ENCODE data around the gene CDHR1.

CDHR1 gene

DNA sequence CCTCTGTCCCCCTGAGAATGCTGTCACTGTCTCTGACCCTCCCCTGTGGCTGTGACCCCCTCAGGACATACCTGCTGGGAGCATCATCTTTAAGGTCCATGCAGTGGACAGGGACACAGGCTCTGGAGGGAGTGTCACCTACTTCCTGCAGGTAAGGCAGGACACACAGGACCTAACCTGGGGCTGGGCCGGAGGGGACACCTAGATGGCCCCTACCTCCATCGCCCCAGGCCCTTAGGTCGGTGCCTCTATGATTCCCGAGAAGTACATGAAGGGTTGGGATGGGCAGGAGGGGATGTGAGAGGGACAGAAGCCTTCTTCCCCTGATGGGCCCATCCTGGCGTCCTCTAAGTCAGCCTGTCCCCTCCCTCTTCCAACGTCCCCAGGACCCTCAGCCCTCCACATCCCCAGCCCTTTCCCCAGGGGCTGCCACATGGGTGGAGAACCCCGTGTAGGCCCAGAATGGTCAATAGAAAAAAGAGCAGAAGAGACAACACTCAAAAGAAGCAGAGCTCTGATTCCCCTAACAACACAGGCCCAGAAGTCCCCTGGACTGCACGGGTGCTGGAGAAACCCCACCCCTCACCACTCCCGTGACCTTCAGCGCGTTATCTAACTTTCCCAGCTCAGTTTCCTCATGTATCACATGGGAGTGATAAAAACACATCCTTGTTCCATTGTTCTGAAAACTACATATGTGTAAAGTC lies 6.4 kb downstream of the CDHR1 start:
- no peak for DNase-seq (ENCODE audit: low read depth in 2 of 2)

DNA sequence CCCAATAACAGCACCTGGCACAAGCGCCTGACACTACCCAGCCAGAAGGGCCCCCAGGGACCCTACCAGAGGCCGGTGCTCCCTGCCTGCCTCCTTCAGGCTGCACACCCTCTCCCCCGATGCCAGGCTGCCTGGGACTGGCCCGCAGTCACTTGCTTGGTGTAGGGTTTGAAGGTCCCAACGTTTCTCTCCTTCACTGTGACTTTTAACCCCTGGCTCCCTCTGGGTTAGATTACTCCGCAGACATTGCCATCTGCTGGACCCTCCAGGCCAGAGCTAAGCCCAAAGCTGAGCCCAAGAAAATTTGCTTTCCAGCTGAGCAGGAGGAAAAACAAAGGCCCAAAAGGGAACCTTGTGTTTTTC lies 6.9 kb downstream of the CDHR1 start:
- DNase-seq (ENCODE audit: low read depth in 2 of 2), result no peak

DNA sequence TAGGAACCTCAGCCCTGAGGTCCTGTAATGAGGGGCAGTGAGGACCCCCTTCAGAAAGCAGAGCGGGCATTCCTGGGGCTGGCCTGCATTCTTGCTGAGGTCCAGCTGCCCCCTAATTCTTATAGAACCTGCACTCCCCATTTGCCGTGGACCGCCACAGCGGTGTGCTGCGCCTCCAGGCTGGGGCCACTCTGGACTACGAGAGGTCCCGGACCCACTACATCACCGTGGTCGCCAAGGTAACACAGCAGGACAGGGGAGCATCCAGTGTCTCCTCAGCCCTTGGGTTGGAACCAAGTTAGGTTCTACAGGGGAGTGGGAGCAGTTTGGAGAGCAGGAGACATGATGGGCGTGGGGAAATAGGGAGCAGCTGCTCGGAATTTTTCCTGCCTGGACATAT lies 7.3 kb downstream of the CDHR1 start:
- no peak for DNase-seq (ENCODE audit: low read depth in 2 of 2)

DNA sequence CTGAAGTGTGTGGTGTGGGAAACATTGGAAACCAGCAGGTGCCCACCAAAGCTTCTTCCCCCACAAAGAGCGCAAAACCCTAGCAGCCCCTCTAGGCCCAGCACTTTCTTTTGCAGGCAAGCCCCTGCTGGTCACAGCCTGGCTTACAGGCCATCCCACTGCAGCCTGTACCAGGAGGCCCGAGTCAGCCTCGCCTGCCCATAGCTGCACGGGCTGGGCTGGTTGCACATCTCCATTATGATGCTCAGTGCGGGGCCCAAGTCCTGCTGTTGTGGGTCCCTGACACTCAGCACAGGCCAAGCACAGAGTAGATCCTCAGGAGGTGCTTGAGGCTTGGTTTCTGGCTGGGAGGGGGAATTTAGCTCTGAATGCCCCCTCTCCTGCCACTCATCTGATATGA lies 8.0 kb downstream of the CDHR1 start:
- DNase-seq (ENCODE audit: low read depth in 2 of 2), result no peak

DNA sequence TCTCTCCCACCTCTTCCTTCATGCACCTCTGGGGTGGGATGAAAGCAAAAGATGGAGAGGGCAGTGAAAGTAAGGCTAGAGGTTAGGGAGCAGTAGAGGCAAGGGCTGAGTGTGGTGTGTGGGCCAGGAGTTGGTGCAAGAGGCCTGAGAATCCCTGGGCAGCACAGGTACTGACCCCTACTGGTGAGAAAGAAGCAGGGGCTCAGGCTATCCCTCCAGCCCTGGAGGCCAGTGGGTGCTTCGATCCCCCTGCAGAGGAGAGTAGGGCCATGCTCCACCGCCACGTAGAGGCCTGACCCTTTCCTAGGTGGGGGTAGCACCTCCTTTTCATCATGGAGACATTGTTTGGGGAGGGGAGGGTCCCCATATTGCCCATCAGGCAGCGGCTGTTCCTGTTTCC lies 9.8 kb downstream of the CDHR1 start:
- DNase-seq (ENCODE audit: low read depth in 2 of 2), result no peak

GRCh38 chr10:84204610-84205009 lies 10.3 kb downstream of the CDHR1 start:
- no peak for DNase-seq (ENCODE audit: low read depth in 2 of 2)

DNA sequence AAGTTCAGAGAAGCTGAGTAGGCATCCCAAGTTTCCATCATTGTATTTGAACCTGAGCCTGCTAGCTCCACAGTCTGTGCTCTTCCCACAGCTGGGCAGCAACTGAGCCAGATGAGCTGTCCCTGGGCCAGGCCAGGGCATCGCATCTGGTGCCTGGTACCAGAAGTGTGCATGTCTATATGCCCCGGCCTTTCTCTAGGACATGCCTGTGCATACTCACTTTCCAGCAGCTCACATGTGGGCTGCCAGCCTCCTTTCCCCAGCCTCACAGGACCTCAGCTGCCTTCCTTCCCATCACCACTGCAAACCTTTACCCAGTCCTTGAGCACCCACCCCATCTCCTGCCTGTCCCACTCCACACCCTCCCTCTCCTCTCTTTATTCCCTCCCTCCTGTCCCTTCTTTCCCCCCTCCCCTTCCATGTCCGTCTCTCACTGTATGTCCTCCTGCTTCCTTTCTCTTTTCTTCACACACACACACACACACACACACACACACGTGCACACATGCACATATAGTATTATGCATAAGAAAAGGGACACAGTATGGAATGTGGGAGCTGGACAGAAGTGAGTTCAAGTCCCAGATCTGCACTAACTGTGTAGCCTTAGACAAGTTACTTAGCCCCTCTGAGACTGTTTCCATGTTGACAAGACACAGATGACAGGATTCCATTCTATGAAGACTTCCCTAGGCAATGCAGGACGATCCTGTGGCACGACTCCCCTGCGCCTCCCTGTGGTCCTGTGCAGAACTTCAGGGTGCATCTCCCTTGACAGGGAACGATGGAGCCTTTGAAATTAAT lies 10.9 kb downstream of the CDHR1 start:
- peak; percentile 29 to 44 for DNase-seq (ENCODE audit: low read depth in 2 of 2)

GRCh38 chr10:84205853-84206525 lies 11.7 kb downstream of the CDHR1 start:
- no peak for DNase-seq (ENCODE audit: low read depth in 2 of 2)

- DNase-seq (ENCODE audit: low read depth in 2 of 2), result no peak
These were observed 13.7 kb downstream of the CDHR1 start for GRCh38 chr10:84208023-84208422.

DNA sequence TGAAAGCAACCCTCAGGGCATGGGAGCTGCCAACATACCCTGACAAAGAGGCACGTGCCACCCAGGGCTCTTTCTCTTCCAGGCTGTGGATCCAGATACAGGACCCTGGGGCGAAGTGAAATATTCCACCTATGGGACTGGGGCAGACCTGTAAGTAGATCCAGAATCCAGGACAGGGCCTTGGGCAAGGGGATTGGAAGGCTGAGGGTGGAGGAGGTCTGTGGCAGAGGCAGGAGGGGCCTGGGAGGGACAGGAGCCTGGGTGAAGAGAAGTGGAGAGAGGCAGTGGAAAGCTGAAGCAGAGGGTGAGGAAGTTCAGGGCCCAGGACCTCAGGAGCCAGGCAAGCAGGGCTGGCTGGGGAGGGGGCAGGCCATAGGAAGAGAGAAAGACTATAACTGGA lies 17.2 kb downstream of the CDHR1 start:
- DNase-seq (ENCODE audit: low read depth in 2 of 2), result no peak

DNA sequence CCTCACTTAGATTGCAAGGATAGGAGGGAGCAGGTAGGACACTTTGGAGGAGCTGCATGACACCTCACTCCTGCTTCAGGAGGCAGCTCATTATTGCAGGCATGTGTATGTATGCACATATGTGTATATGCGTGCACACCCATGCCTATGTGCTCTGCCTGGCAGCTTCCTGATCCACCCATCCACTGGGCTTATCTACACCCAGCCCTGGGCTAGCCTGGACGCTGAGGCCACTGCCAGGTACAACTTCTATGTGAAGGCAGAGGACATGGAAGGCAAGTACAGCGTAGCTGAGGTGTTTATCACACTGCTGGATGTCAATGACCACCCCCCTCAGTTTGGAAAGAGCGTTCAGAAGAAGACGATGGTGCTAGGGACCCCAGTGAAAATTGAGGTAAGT lies 17.7 kb downstream of the CDHR1 start:
- no peak for DNase-seq (ENCODE audit: low read depth in 2 of 2)

DNA sequence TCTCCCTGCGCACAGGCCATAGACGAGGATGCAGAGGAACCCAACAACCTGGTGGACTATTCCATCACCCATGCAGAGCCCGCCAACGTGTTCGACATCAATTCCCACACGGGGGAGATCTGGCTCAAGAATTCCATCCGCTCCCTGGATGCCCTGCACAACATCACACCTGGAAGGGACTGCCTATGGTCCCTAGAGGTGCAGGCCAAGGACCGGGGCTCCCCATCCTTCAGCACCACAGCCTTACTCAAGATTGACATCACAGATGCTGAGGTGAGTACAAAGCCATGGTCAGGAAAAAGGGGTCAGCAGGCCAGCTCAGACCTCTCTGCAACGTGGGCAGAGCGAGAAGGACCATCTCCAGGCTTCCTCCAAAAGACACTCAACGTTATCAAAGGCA lies 18.7 kb downstream of the CDHR1 start:
- no peak for DNase-seq (ENCODE audit: low read depth in 2 of 2)

DNA sequence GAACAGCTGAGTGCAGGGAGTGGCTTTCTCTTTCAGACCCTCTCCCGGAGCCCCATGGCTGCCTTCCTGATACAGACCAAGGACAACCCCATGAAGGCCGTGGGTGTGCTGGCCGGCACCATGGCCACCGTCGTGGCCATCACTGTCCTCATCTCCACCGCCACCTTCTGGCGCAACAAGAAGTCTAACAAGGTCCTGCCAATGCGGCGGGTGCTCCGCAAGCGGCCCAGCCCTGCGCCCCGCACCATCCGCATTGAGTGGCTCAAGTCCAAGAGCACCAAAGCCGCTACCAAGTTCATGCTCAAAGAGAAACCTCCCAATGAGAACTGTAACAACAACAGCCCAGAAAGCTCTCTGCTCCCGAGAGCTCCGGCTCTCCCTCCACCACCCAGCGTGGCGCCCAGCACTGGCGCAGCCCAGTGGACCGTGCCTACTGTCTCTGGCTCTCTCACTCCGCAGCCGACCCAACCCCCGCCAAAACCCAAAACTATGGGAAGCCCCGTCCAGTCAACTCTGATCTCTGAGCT lies 19.8 kb downstream of the CDHR1 start:
- DNase-seq (ENCODE audit: low read depth in 2 of 2), result no peak

GRCh38 chr10:84214612-84215235 lies 20.4 kb downstream of the CDHR1 start:
- no peak for DNase-seq (ENCODE audit: low read depth in 2 of 2)

- no peak for DNase-seq (ENCODE audit: low read depth in 2 of 2)
These were observed 22.5 kb downstream of the CDHR1 start for GRCh38 chr10:84216834-84217233.

DNA sequence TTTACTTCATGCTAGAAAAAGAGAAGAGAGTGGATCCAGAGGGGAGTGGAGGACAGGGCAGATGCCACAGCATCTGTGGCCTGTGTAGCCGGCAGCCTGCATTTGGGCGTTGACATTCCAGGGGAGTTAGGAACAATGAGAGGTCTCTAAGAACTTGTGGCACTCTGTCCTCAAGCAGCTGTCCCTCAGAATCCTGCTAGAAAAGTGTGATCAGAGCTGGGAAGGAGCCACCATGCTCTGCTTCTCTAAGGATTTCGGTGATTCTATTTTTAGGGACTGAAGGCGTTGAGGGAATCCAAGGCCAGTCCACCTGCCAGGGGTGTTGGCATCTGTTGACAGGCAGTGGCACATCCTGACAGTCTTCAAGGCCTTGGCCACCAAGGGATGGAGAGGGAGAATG lies 23.4 kb downstream of the CDHR1 start:
- no peak for DNase-seq (ENCODE audit: low read depth in 2 of 2)

- no peak for DNase-seq (ENCODE audit: low read depth in 2 of 2)
These were observed 27.6 kb downstream of the CDHR1 start for GRCh38 chr10:84221916-84222315.

- no peak for DNase-seq (ENCODE audit: low read depth in 2 of 2)
These were observed 30.2 kb downstream of the CDHR1 start for GRCh38 chr10:84224411-84225028.

- no peak for DNase-seq (ENCODE audit: low read depth in 2 of 2)
These were observed 31.3 kb downstream of the CDHR1 start, which contains the start of gene LRIT2 for GRCh38 chr10:84225427-84226173. Gene LRIT2, minus strand, starts transcription at chr10:84225544. Its CDS starts 24 bp downstream, at chr10:84225520.

- DNase-seq (ENCODE audit: low read depth in 2 of 2), result no peak
These were observed 32.3 kb downstream of the CDHR1 start for GRCh38 chr10:84226616-84227015.

DNA sequence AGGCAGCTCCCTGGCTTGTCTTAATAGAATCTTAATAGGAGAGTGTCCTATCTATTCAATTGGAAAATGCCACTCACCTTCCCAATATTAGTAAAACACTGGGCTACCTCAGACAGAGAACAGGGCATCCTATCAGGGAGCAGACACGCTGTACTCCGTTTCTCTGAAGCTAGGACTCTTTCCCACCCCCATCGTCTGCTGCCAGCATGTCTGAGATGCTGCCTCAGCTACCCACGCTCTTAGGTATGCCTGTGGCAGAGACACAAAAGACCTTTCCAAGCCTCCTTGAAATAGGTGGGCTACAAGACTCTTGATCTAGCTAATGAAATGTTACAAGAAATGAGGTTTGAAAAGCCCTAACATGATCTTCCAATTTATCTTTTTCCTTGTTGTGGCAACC lies 33.5 kb downstream of the CDHR1 start:
- DNase-seq (ENCODE audit: low read depth in 2 of 2), result no peak
